ENCODE measurements around the gene DAPK2.
"Not testable (repeated sequence)": the region's sequence is repeated elsewhere in the genome, so short reads cannot be mapped to it uniquely, and the experiment has no call there.

Gene DAPK2

GRCh38 chr15:64046421-64047153, at the start of gene DAPK2:
Gene DAPK2, minus strand, starts transcription at chr15:64046485. Its CDS starts 6,224 bp downstream, at chr15:64040261.
- no peak for DNase-seq

- no peak for DNase-seq
These were observed 49.1 kb upstream of the DAPK2 start for GRCh38 chr15:64095431-64095794.

DNA sequence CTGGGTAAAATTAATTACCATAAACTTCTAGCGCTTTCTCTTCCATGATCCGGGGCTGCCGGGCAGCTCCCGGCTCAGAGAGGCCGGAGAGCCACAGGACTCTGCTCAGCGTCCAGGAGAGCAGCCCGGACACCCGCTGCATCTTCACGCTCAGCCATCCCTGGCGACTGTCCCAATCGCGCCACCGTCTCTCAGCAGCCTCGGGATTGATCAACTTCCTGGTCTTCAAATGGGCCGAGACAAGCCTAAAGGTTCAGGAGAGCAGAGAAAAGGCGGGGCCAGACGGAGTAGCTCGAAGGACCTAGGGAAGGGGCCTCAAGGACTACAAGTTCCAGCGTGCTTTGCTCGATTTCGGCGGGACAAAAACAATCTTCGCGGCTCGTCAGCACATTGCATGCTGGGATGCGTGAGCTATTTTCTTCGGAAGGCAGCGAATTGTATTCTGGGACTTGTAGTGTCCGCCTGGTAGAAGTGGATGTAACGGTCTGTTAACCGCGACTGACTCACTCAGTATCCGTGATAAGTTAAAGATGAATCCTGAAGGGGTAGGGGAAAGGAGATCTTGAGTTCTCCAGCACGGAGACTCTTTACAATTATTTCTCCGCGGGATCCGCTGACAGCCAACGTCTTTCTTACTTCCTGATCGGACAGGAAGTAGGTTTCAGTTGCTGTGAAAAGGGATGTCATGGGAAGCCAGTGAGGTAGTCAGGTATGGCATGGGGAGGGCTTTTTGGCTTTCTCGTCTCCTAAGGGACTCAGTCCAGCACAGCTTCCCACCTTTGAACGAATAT, 47.5 kb upstream of the DAPK2 start, which contains the start of gene CIAO2A:
TSS of gene CIAO2A (minus strand) at position 212 of the 791 bp plus-strand sequence. CDS start at position 142, 70 bp downstream.
- peak; percentile 90 for DNase-seq

DNA sequence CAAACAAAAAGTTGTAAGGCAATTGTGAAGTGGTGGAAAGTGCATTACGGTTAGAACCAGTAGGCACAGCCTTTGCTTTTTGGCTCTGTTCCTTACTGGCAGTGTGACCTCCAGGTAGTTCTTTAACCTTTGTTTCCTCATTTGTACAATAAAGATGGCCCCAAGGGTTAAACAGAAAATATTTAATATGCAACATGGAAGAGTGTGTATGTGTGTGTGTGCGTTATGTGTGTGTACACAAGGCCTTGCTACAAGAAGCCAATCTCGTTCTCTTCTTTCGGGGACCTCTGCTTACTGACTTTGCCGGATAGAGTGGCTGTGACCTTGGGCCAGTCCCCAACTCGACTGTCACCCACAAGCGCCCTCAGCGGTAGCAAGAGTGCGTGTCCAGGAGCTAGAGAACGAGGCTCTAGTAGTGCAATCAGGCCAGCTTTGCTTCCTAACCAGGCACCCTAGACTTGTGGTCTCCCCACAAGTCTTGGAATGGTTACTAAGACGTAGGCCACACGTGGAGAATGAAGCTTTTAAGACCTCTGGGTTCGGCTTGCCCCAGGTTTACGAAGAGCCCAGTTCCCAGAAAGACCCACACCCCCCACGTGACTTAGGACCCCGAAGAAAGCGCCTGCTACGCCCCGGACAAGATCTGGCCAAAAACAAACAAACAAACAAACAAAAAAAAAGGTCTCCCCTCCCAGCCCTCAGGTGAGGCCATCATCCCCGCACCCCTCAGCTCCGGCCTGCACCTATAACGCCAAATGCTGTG, 46.8 kb upstream of the DAPK2 start:
- DNase-seq: no peak

DNA sequence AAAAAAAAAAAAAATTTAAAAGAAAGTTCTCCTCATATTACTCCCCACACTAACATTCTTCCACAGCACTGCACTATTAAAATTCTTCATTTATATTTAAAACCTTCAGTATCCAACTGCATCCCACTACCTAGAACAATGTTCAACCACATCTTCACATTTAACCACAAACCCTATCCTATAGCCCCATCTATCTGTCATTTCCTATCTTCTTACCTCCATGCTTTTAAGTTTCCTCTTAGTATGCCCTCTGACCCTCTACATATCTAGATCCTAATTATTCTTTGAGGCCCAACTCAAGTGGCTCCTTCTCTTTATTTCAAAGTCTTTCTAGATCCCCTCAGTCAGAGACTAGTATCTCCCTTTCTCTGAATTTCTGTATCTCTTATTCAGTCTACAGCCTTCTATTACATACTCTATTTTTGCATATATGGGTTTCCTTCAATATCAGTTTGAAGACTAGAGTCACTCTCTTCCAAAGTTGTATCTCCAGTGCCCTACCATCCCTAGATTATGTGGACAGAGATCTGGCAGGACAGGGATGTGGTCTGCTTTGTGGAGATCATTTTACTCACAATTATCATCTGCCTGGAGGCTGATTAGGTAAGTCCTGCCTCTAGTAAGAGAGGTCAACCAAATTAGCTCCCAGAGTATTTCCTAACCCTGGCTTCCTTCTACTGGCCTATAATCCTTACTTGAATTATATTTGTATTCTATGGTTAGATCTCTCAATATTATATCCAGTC, 46.0 kb upstream of the DAPK2 start:
- no peak for DNase-seq

- no peak for DNase-seq
These were observed 44.2 kb upstream of the DAPK2 start for GRCh38 chr15:64090527-64090926.

GRCh38 chr15:64089543-64090280, 43.4 kb upstream of the DAPK2 start:
- DNase-seq: no peak

- DNase-seq: no peak
These were observed 36.5 kb upstream of the DAPK2 start for GRCh38 chr15:64082757-64083156.

GRCh38 chr15:64073496-64073895, 27.2 kb upstream of the DAPK2 start:
- not testable (repeated sequence) for DNase-seq

GRCh38 chr15:64072812-64073211, 26.5 kb upstream of the DAPK2 start:
- DNase-seq: no peak

GRCh38 chr15:64071931-64072765, 25.9 kb upstream of the DAPK2 start:
- no peak for DNase-seq

- DNase-seq: no peak
These were observed 24.9 kb upstream of the DAPK2 start for GRCh38 chr15:64070965-64071851.

- DNase-seq: no peak
These were observed 23.8 kb upstream of the DAPK2 start for GRCh38 chr15:64070106-64070505.

DNA sequence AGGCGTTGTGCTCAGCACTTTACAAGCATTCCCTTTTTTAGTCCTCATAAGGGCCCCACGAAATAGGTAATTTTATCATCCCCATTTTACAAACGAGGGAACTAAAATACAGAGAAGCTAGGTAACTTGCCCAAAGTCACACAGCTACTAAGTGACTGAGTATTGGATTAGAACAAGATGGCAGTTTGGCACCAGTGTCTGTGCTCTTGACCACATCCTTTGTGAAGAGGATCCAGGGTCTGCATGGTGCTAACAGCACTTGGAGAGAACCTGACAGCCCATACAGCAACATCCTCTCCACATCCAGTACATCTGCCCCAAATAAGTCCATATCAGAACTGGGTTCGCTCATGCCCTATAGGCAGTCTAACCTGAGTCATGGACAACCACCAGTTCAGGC, 21.8 kb upstream of the DAPK2 start:
- no peak for DNase-seq

GRCh38 chr15:64067564-64068030, 21.3 kb upstream of the DAPK2 start:
- DNase-seq: peak; percentile 37

DNA sequence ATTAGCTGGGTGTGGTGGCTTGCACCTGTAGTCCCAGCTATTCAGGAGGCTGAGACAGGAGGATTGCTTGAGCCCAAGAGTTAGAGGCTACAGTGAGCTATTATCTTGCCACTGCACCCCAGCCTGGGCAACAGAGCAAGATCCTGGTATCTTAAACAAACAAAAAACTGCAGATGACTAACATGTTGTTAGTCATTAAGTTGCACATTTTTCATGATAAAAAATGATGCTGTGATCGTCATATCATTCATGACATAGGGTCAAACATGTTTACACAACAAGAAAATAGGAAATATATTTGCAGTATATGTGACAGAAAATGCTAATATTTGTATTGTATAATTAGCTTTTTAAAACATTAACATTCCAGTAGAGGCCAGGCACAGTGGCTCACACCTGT, 20.2 kb upstream of the DAPK2 start:
- DNase-seq: no peak

DNA sequence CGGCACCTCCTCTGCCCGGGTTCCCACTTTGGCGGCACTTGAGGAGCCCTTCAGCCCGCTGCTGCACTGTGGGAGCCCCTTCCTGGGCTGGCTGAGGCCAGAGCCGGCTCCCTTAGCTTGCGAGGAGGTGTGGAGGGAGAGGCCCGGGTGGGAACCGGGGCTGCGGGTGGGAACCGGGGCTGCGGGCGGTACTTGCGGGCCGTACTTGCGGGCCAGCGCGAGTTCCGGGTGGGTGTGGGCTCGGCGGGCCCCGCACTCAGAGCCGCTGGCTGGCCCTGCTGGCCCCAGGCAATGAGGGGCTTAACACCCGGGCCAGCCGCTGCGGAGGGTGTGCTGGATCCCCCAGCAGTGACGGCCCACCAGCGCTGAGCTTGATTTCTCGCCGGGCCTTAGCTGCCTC, 14.4 kb upstream of the DAPK2 start:
- DNase-seq: no peak

DNA sequence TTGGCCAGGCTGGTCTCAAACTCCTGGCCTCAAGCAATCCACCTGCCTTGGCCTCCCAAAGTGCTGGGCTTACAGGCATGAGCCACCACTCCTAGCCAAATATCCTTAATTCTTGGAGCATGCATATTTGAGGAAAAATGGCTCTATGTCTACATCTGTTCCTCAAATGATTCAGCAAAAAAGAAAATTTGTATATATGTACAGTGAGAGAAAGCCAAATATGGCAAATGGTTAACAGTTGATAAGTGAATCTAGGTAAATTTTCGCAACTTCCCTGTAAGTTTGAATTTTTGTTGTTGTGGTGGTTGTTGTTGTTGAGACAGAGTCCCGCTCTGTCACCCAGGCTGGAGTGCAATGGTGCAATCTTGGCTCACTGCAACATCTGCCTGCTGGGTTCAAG, 12.8 kb upstream of the DAPK2 start:
- not testable (repeated sequence) for DNase-seq

- DNase-seq: no peak
These were observed 12.0 kb upstream of the DAPK2 start for GRCh38 chr15:64058279-64058678.

GRCh38 chr15:64053674-64054073, 7.4 kb upstream of the DAPK2 start:
- DNase-seq: not testable (repeated sequence)

Measured in NCI-H2107 (cell line).